GM12878 (cell line): ENCODE measurements around the gene HMGCR. TPM values are rescaled to one million over a fixed set of nuclear protein-coding genes. Genes with fewer than 3 reads are reported as not detected.

Source experiments
- ATAC-seq: fragments of 200-7000 bp; cut with Tn5 transposase; 3 replicates; pipeline ENCODE4 v1.9.1; 2020; ENCODE audit warnings: mild to moderate bottlenecking, moderate library complexity
- BruUV-seq: library from RNA; stranded (reverse); fragments of 400-500 nt; replicated peaks from 2 replicates; lab custom pipeline; 2021; lab: Mats Ljungman, UMichigan
- CTCF ChIA-PET: fragments of 300-600 bp; sonication (Branson Sonifier 250); formaldehyde crosslinking; extraction: SDS; loops from one replicate; lab custom pipeline; 2021; ENCODE audit warnings: inconsistent platforms; lab: Yijun Ruan, JAX
- POLR2A ChIA-PET: fragments of 350-600 bp; formaldehyde crosslinking; extraction: SDS; loops from one replicate; lab custom pipeline; 2021; ENCODE audit warnings: inconsistent platforms; lab: Charles Lee
- RAD21 ChIA-PET: fragments of 300-600 bp; sonication (Branson Sonifier 250); formaldehyde crosslinking; loops from one replicate; lab custom pipeline; 2023; ENCODE audit warnings: antibody characterized with exemption; ENCODE audit not compliant: unreplicated experiment; lab: Charles Lee
- SMC1A ChIA-PET: fragments of 300-600 bp; sonication (Branson Sonifier 250); formaldehyde crosslinking; loops from one replicate; lab custom pipeline; 2023; ENCODE audit not compliant: unreplicated experiment, uncharacterized antibody; lab: Charles Lee
- DNase-seq: peaks from one replicate; pipeline ENCODE4 v3.0.0-alpha.2; 2011; ENCODE audit warnings: low read depth, low spot score
- FAIRE-seq: peaks from 3 replicates; lab custom pipeline; 2011; peaks lifted over from hg19 to GRCh38; lab: Jason Lieb, UNC
- H2AFZ ChIP-seq: 2 replicates; pipeline ENCODE4 v1.6.0; 2011; ENCODE audit warnings: low read depth, low read length, control low read depth; ENCODE audit not compliant: control insufficient read depth
- H3K27ac ChIP-seq: 2 replicates; pipeline ENCODE4 v1.5.1; 2011; ENCODE audit warnings: control low read depth; ENCODE audit not compliant: control insufficient read depth, insufficient read depth
- H3K27me3 ChIP-seq, 2 experiments: replicated peaks in 1 of 2; 2 replicates each; pipeline versions ENCODE4 v1.6.0 to v1.6.1; 2011; ENCODE audit warnings: low read length in 1 of 2; ENCODE audit not compliant: control insufficient read depth in 2 of 2, insufficient read depth in 2 of 2
- H3K36me3 ChIP-seq, 2 experiments: 2 replicates each; pipeline ENCODE4 v1.5.1; 2011; ENCODE audit warnings: low read length in 1 of 2; ENCODE audit not compliant: control insufficient read depth in 2 of 2, insufficient read depth in 2 of 2
- H3K4me1 ChIP-seq: 2 replicates; pipeline ENCODE4 v1.6.1; 2011; ENCODE audit warnings: mild to moderate bottlenecking, low read length, moderate library complexity, mixed read lengths; ENCODE audit not compliant: control insufficient read depth, insufficient read depth
- H3K4me2 ChIP-seq: 2 replicates; pipeline ENCODE4 v1.6.0; 2011; ENCODE audit warnings: control low read depth; ENCODE audit not compliant: control insufficient read depth, insufficient read depth
- H3K4me3 ChIP-seq: fragments of 200-600 bp; sonication (generic); 2 replicates; pipeline ENCODE4 v1.5.1; 2016
- H3K79me2 ChIP-seq: 2 replicates; pipeline ENCODE4 v1.6.0; 2011; ENCODE audit warnings: low read length; ENCODE audit not compliant: control insufficient read depth, insufficient read depth
- H3K9ac ChIP-seq: 2 replicates; pipeline ENCODE4 v1.8.0; 2011; ENCODE audit warnings: low read length, control low read depth, mixed read lengths; ENCODE audit not compliant: control insufficient read depth, insufficient read depth
- H3K9me3 ChIP-seq: replicated peaks from 3 replicates; pipeline ENCODE4 v1.5.1; 2011; ENCODE audit warnings: mild to moderate bottlenecking, low read length; ENCODE audit not compliant: control insufficient read depth, insufficient read depth
- H4K20me1 ChIP-seq: 2 replicates; pipeline ENCODE4 v1.6.0; 2011; ENCODE audit not compliant: control insufficient read depth, insufficient read depth
- BACH1 ChIP-seq: fragments of 450-650 bp; IDR thresholded peaks from 2 replicates; pipeline ENCODE4 v1.6.1; 2017; ENCODE audit warnings: mild to moderate bottlenecking, borderline replicate concordance
- CBX5 ChIP-seq: sonication (generic); IDR thresholded peaks from 2 replicates; pipeline ENCODE4 v1.6.1; 2016; ENCODE audit warnings: low read depth, moderate library complexity, mild to moderate bottlenecking, inconsistent platforms
- CUX1 ChIP-seq: IDR thresholded peaks from 2 replicates; pipeline ENCODE4 v1.6.1; 2012; ENCODE audit warnings: improper control_type of control experiment, low read depth, low read length; ENCODE audit not compliant: insufficient replicate concordance
- HDAC6 ChIP-seq: fragments of 200-600 bp; sonication (generic); IDR thresholded peaks from one replicate; pipeline ENCODE4 v1.8.0; 2017; ENCODE audit warnings: antibody characterized with exemption; ENCODE audit not compliant: unreplicated experiment
- KAT2A ChIP-seq: conservative IDR thresholded peaks from 2 replicates; pipeline ENCODE4 v1.6.1; 2011; ENCODE audit warnings: low read depth, low read length; ENCODE audit not compliant: control insufficient read depth
- KDM1A ChIP-seq: fragments of 200-600 bp; sonication (generic); IDR thresholded peaks from 2 replicates; pipeline ENCODE4 v1.6.1; 2016; ENCODE audit warnings: borderline replicate concordance
- NR2F1 ChIP-seq: fragments of 450-650 bp; conservative IDR thresholded peaks from 2 replicates; pipeline ENCODE4 v1.6.1; 2017; ENCODE audit warnings: mild to moderate bottlenecking
- SUPT20H ChIP-seq: IDR thresholded peaks from 2 replicates; pipeline ENCODE4 v1.6.1; 2011; ENCODE audit warnings: low read depth, mild to moderate bottlenecking, low read length, moderate library complexity, borderline replicate concordance; ENCODE audit not compliant: control insufficient read depth
- YY1 ChIP-seq: IDR thresholded peaks from 2 replicates; pipeline ENCODE4 v1.6.1; 2011; ENCODE audit warnings: low read depth, mild to moderate bottlenecking, low read length
- ZNF384 ChIP-seq: IDR thresholded peaks from 2 replicates; pipeline ENCODE4 v1.6.1; 2012; ENCODE audit warnings: low read depth, mild to moderate bottlenecking, low read length, improper control_type of control experiment, borderline replicate concordance
- WGBS: methylation state at CpG from one replicate; pipeline ENCODE4 v1.1.6; 2016; ENCODE audit warnings: low lambda C conversion rate; ENCODE audit not compliant: insufficient replicate concordance, insufficient coverage; ENCODE audit errors: missing lambda C conversion rate; 5-methylcytosine and 5-hydroxymethylcytosine counted together
- in situ Hi-C: fragments of 300-500 bp; cut with MboI; formaldehyde crosslinking; loops from 9 replicates; pipeline ENCODE4 v1.14.3; 2018; ENCODE audit warnings: mixed read lengths
- intact Hi-C: fragments of 100-400 bp; cut with micrococcal nuclease; formaldehyde crosslinking; loops from one replicate; pipeline ENCODE4 v1.14.2; 2022; ENCODE audit not compliant: unreplicated experiment
- polyA plus RNA-seq, 11 experiments: library from polyadenylated mRNA; depleted of rRNA in 4 of 11; unstranded in 6 of 11; stranded (reverse) in 5 of 11; fragments of >200 nt; fragmentation: Nextera tagmentation in 4 of 11; fragmentation: Illumina TruSeq in 1 of 11; extraction: Ambion mirVana in 4 of 11; extraction: Trizol in 1 of 11; gene quantifications; 1 replicate in 1 of 11; 2 replicates in 10 of 11; pipeline versions ENCODE4 v1.2.1 to v1.2.3, GENCODE V29; 2011 to 2016; ENCODE audit warnings: inconsistent platforms in 2 of 11, missing spikeins in 2 of 11, low read depth in 1 of 11
- total RNA-seq, 4 experiments: library from RNA; depleted of rRNA in 3 of 4; stranded (reverse); fragments of >200 nt in 3 of 4; fragmentation: Illumina TruSeq in 1 of 4; extraction: Trizol in 1 of 4; gene quantifications; 2 replicates each; pipeline versions ENCODE4 v1.2.1 to v1.2.3, GENCODE V29; 2013 to 2021

The HMGCR gene
- total and polyA plus RNA-seq, 10 of the 15 experiments (the other 5 are each of a cell fraction or from before 2014, with no cell fraction given) = 30.8 to 119 (median 73.9) TPM

GRCh38 chr5:75395277-75395676 lies 58.3 kb downstream of the HMGCR start:
- FAIRE-seq = no peak
- no peak overlapping the region for H3K4me3 ChIP-seq
- in situ Hi-C loops = no loop called here

DNA sequence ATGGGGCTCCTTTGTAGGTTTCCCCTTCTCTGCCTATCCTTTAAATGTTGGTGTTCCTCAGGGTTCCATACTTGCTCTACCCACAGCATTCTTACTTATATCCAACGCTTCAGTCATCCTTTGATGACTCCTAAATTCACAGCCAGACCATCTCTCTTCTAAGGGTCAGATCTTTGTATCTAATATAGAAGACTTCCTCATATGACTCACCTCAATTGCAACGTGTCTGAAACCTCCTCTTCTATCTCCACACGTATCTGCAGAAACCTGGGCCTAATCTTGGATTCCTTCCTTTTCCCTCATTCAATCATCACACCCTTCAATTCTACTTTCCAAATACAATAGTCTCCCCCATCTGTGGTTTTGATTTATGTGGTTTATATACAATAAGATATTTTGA lies 68.3 kb downstream of the HMGCR start:
- Histone ChIP-seq H3K27me3 (no peaks in the 10 kb centered on the region), H3K27ac (no peak overlapping the region), H4K20me1 (no peaks in the 10 kb centered on the region), H3K79me2 (no peaks in the 10 kb centered on the region), H3K9me3 (no peaks in the 10 kb centered on the region), H2AFZ (no peak overlapping the region), H3K36me3 (peaks cover 0 to 13% of the 10 kb centered on the region in 2 experiments; a peak in 2 of 4 replicates), H3K4me2 (no peak overlapping the region), H3K4me3 (no peak overlapping the region), H3K4me1 (no peaks in the 10 kb centered on the region), H3K9ac (no peak overlapping the region)
- ATAC-seq (peak; percentile 25; the same call in 1 of the 3 replicates), FAIRE-seq (no peak), DNase-seq (no peak)
- in situ Hi-C loops = no loop called here
- ChIA-PET SMC1A (no interaction called here), CTCF (no interaction called here), POLR2A (no interaction called here), RAD21 (no interaction called here)
- no peak for TF ChIP-seq KAT2A
- no peak for TF ChIP-seq YY1
- TF ChIP-seq BACH1 = no peak
- no peak for TF ChIP-seq HDAC6
- TF ChIP-seq KDM1A = no peak
- TF ChIP-seq CUX1 = no peak
- no peak for TF ChIP-seq ZNF384
- no peak for TF ChIP-seq SUPT20H
- BruUV-seq = no TSS peak
- intact Hi-C loops = no loop called here
- 30% methylated on average over 3 of the region's 3 CpGs for WGBS

More at GRCh38 chr5:75395277-75395676, 58.3 kb downstream of the HMGCR start:
- DNase-seq = no peak
- Histone ChIP-seq H3K36me3 (peaks cover 0 to 3% of the 10 kb centered on the region in 2 experiments; a peak in 1 of 4 replicates), H3K79me2 (no peaks in the 10 kb centered on the region), H3K4me1 (no peaks in the 10 kb centered on the region), H2AFZ (no peak overlapping the region), H3K4me2 (no peak overlapping the region), H4K20me1 (no peaks in the 10 kb centered on the region), H3K9me3 (no peaks in the 10 kb centered on the region), H3K27ac (no peak overlapping the region), H3K9ac (no peak overlapping the region), H3K27me3 (no peaks in the 10 kb centered on the region)
- POLR2A ChIA-PET = interaction anchor here (0.6 kb wide), 1 partner anchor 47 kb away, joined by 3 read pairs; no protein-coding TSS in a partner anchor
- intact Hi-C loops = no loop called here
- CTCF ChIA-PET = no interaction called here
- 94% methylated on average over 3 of the region's 3 CpGs for WGBS
- TF ChIP-seq NR2F1 (0 out of 2 replicates have a peak, but pooled peaks have one; percentile 29), CBX5 (no peak)
- RAD21 ChIA-PET = interaction anchor here (0.7 kb wide), 1 partner anchor 125 kb away, joined by 3 read pairs; no protein-coding TSS in a partner anchor
- BruUV-seq = no TSS peak
- SMC1A ChIA-PET = interaction anchor here (0.6 to 1.6 kb wide), 4 partner anchors 10 to 172 kb away, joined by 3 to 5 read pairs (median 4); no protein-coding TSS in a partner anchor
- ATAC-seq = no peak
